WTC11 (cell line): Measurements from ENCODE around the gene ACACA. TPM values are rescaled to one million over a fixed set of nuclear protein-coding genes. Genes with fewer than 3 reads are reported as not detected.

Experiments
- ATAC-seq: fragments of 200-7000 bp; cut with Tn5 transposase; 2 replicates; pipeline ENCODE4 v1.10.0; 2021; ENCODE audit warnings: mild to moderate bottlenecking, moderate library complexity
- CTCF ChIA-PET: fragments of 300-600 bp; sonication (Branson Sonifier 250); formaldehyde crosslinking; loops from one replicate; lab custom pipeline; 2021; ENCODE audit warnings: antibody characterized with exemption; lab: Charles Lee
- POLR2A ChIA-PET: fragments of 350-600 bp; sonication (Branson Sonifier 250); formaldehyde crosslinking; loops from one replicate; lab custom pipeline; 2021; ENCODE audit warnings: antibody characterized with exemption; lab: Charles Lee
- DNase-seq: peaks from one replicate; pipeline ENCODE4 v3.0.0; 2021; ENCODE audit warnings: low spot score
- H3K27ac Mint-ChIP-seq: 2 replicates; pipeline ENCODE4 v1.8.0; 2021; ENCODE audit warnings: mixed read lengths
- H3K27me3 Mint-ChIP-seq: 2 replicates; pipeline ENCODE4 v1.8.0; 2021; ENCODE audit warnings: low read depth, mild to moderate bottlenecking, moderate library complexity, mixed read lengths
- H3K36me3 Mint-ChIP-seq: 2 replicates; pipeline ENCODE4 v1.8.0; 2021; ENCODE audit warnings: mixed read lengths
- H3K4me1 Mint-ChIP-seq: 2 replicates; pipeline ENCODE4 v1.8.0; 2022; ENCODE audit warnings: mixed read lengths
- H3K4me3 Mint-ChIP-seq: 2 replicates; pipeline ENCODE4 v1.8.0; 2021; ENCODE audit warnings: mild to moderate bottlenecking, moderate library complexity, mixed read lengths
- H3K9me3 Mint-ChIP-seq: 2 replicates; pipeline ENCODE4 v1.8.0; 2021; ENCODE audit warnings: mixed read lengths
- CREB1 ChIP-seq: sonication (generic); formaldehyde crosslinking; IDR thresholded peaks from 2 replicates; pipeline ENCODE4 v1.8.0; 2023; ENCODE audit warnings: mild to moderate bottlenecking, missing genetic modification reagents
- ELF4 ChIP-seq: sonication (generic); formaldehyde crosslinking; IDR thresholded peaks from 2 replicates; pipeline ENCODE4 v1.8.1; 2022; ENCODE audit warnings: low read depth, mild to moderate bottlenecking, moderate library complexity, missing genetic modification reagents
- ESRRA ChIP-seq: sonication (generic); formaldehyde crosslinking; IDR thresholded peaks from 2 replicates; pipeline ENCODE4 v1.8.1; 2022; ENCODE audit warnings: mild to moderate bottlenecking, missing genetic modification reagents, borderline replicate concordance
- GTF2I ChIP-seq: fragments of 250-450 bp; sonication (Bioruptor Pico); conservative IDR thresholded peaks from 2 replicates; pipeline ENCODE4 v1.4.0; 2021; ENCODE audit warnings: mild to moderate bottlenecking
- MYBL2 ChIP-seq: sonication (generic); formaldehyde crosslinking; IDR thresholded peaks from 2 replicates; pipeline ENCODE4 v1.8.1; 2023; ENCODE audit warnings: mild to moderate bottlenecking, moderate library complexity, missing genetic modification reagents
- NFATC4 ChIP-seq: fragments of 250-450 bp; sonication (Bioruptor Pico); IDR thresholded peaks from 2 replicates; pipeline ENCODE4 v1.9.0; 2021; ENCODE audit warnings: mild to moderate bottlenecking
- NFE2L1 ChIP-seq: sonication (generic); formaldehyde crosslinking; IDR thresholded peaks from 2 replicates; pipeline ENCODE4 v1.8.1; 2023; ENCODE audit warnings: missing genetic modification reagents
- NFYB ChIP-seq: sonication (generic); formaldehyde crosslinking; conservative IDR thresholded peaks from 2 replicates; pipeline ENCODE4 v1.8.0; 2022; ENCODE audit warnings: low read depth, missing genetic modification reagents
- NR2C2 ChIP-seq: sonication (generic); formaldehyde crosslinking; IDR thresholded peaks from 2 replicates; pipeline ENCODE4 v1.8.0; 2022; ENCODE audit warnings: mild to moderate bottlenecking, missing genetic modification reagents
- OVOL2 ChIP-seq: fragments of 250-450 bp; sonication (Bioruptor Pico); IDR thresholded peaks from 2 replicates; pipeline ENCODE4 v1.9.0; 2021; ENCODE audit warnings: mild to moderate bottlenecking, borderline replicate concordance
- PRRX2 ChIP-seq: fragments of 250-450 bp; sonication (Bioruptor Pico); IDR thresholded peaks from 2 replicates; pipeline ENCODE4 v1.8.0; 2021; ENCODE audit warnings: mild to moderate bottlenecking
- SMAD3 ChIP-seq: sonication (generic); formaldehyde crosslinking; IDR thresholded peaks from 2 replicates; pipeline ENCODE4 v1.8.0; 2022; ENCODE audit warnings: missing genetic modification reagents, mild to moderate bottlenecking, borderline replicate concordance
- SOX15 ChIP-seq: fragments of 250-450 bp; sonication (Bioruptor Pico); IDR thresholded peaks from 2 replicates; pipeline ENCODE4 v1.9.0; 2021; ENCODE audit warnings: mild to moderate bottlenecking
- ZNF138 ChIP-seq: sonication (generic); formaldehyde crosslinking; conservative IDR thresholded peaks from 2 replicates; pipeline ENCODE4 v1.8.1; 2022; ENCODE audit warnings: mild to moderate bottlenecking, moderate library complexity, missing genetic modification reagents
- ZNF396 ChIP-seq: fragments of 250-450 bp; sonication (Bioruptor Pico); IDR thresholded peaks from 2 replicates; pipeline ENCODE4 v1.8.0; 2021; ENCODE audit warnings: mild to moderate bottlenecking, moderate library complexity, borderline replicate concordance
- ZNF416 ChIP-seq: fragments of 250-450 bp; sonication (Bioruptor Pico); IDR thresholded peaks from 2 replicates; pipeline ENCODE4 v1.9.0; 2021; ENCODE audit warnings: mild to moderate bottlenecking, inconsistent platforms
- total RNA-seq: library from RNA; stranded (reverse); gene quantifications from 3 replicates; pipeline ENCODE4 v1.2.3, GENCODE V29; 2021
- TF ChIP-seq, protein P1 (sequence below): fragments of 250-450 bp; sonication (Bioruptor Pico); IDR thresholded peaks from 2 replicates; pipeline ENCODE4 v1.9.0; 2021; ENCODE audit warnings: mild to moderate bottlenecking
- TF ChIP-seq, protein P2 (sequence below): sonication (generic); formaldehyde crosslinking; IDR thresholded peaks from 2 replicates; pipeline ENCODE4 v1.8.0; 2022; ENCODE audit warnings: mild to moderate bottlenecking, missing genetic modification reagents
- TF ChIP-seq, protein P3 (sequence below): sonication (generic); formaldehyde crosslinking; IDR thresholded peaks from 2 replicates; pipeline ENCODE4 v1.8.1; 2023; ENCODE audit warnings: mild to moderate bottlenecking, missing genetic modification reagents
- TF ChIP-seq, protein P4 (sequence below): sonication (generic); formaldehyde crosslinking; IDR thresholded peaks from 2 replicates; pipeline ENCODE4 v1.8.1; 2023; ENCODE audit warnings: mild to moderate bottlenecking, missing genetic modification reagents, moderate library complexity
- TF ChIP-seq, protein P5 (sequence below): sonication (generic); formaldehyde crosslinking; IDR thresholded peaks from 2 replicates; pipeline ENCODE4 v1.8.1; 2022; ENCODE audit warnings: missing genetic modification reagents, borderline replicate concordance
- TF ChIP-seq, protein P6 (sequence below): fragments of 250-450 bp; sonication (Bioruptor Pico); IDR thresholded peaks from 2 replicates; pipeline ENCODE4 v1.9.0; 2021; ENCODE audit warnings: mild to moderate bottlenecking, borderline replicate concordance
- TF ChIP-seq, protein P7 (sequence below): sonication (generic); formaldehyde crosslinking; IDR thresholded peaks from 2 replicates; pipeline ENCODE4 v1.8.1; 2022; ENCODE audit warnings: low read depth, missing genetic modification reagents, borderline replicate concordance

ACACA gene
- total RNA-seq, 1 experiment from 2014 or later = 167 TPM

DNA sequence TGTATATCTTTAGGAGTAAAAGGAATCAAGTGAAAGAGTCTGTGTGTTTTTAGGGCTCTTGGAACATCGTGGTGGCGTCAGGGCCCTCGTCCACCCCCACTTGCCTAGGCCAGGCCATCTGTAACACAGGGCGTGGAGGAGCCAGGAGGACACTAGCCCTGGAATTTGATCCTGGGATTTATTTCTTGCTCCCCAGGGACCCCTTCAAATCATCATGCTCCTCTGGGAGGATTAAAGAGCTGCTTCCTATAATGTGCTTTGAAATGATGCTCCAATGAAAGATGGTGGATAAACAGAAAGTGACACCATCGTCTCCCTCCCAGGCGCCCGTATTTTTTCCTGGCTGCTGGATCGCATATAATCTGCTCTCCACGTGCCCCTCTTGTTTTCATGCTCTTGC, 344.6 kb downstream of the ACACA start:
- no peak overlapping the region for H3K4me3 Mint-ChIP-seq
- POLR2A ChIA-PET = no interaction called here
- no peak overlapping the region; the same call in 1 of the 2 replicates for H3K27ac Mint-ChIP-seq
- peaks cover 4% of the 10 kb centered on the region; the same call in 1 of the 2 replicates for H3K27me3 Mint-ChIP-seq
- ATAC-seq (no peak), DNase-seq (no peak)
- H3K4me1 Mint-ChIP-seq = peaks cover 72% of the 10 kb centered on the region
- no peaks in the 10 kb centered on the region for H3K9me3 Mint-ChIP-seq
- H3K36me3 Mint-ChIP-seq = no peaks in the 10 kb centered on the region; the same call in 1 of the 2 replicates
- CTCF ChIA-PET = interaction anchor here (0.6 to 1.2 kb wide), 2 partner anchors 40 to 460 kb away, joined by 3 to 4 read pairs; no protein-coding TSS in a partner anchor
- no peak for TF ChIP-seq ZNF138 (CRISPR knock-in tag)
- TF ChIP-seq ELF4 = no peak
- TF ChIP-seq PRRX2 (CRISPR knock-in tag) = no peak
- TF ChIP-seq, protein P1, sequence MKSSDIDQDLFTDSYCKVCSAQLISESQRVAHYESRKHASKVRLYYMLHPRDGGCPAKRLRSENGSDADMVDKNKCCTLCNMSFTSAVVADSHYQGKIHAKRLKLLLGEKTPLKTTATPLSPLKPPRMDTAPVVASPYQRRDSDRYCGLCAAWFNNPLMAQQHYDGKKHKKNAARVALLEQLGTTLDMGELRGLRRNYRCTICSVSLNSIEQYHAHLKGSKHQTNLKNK (CRISPR knock-in tag) = no peak
- no peak for TF ChIP-seq NR2C2 (CRISPR knock-in tag)
- TF ChIP-seq, protein P2, sequence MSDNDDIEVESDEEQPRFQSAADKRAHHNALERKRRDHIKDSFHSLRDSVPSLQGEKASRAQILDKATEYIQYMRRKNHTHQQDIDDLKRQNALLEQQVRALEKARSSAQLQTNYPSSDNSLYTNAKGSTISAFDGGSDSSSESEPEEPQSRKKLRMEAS (CRISPR knock-in tag) = no peak

DNA sequence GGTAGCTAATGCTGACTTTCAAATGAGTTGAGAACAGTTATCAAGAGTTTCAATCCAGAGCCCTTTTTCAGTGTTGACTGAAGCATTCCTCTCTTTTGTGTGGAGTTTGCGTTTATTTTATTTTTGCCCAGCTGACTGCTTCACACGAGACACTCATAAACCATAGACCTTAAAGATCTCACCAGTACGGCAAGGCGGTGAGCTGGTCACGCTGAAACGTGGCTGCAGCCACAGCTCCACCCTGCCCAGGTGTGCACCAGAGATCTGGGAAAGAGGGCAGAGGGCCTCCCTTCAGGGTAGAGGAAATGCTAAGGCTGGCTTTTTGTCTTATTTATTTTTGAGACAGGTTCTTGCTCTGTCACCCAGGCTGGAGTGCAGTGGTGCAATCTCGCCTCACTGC, 345.7 kb downstream of the ACACA start:
- Mint-ChIP-seq H3K4me1 (peaks cover 61% of the 10 kb centered on the region), H3K27me3 (peaks cover 4% of the 10 kb centered on the region; the same call in 1 of the 2 replicates), H3K36me3 (no peaks in the 10 kb centered on the region; the same call in 1 of the 2 replicates), H3K9me3 (no peaks in the 10 kb centered on the region), H3K27ac (peak overlapping the region; percentile 91), H3K4me3 (no peak overlapping the region)
- CTCF ChIA-PET = interaction anchor here (0.5 to 1.4 kb wide), 3 partner anchors 13 to 435 kb away, joined by 3 to 8 read pairs (median 4); no protein-coding TSS in a partner anchor
- TF ChIP-seq SOX15 (CRISPR knock-in tag) (no peak), ZNF396 (CRISPR knock-in tag) (no peak), MYBL2 (CRISPR knock-in tag) (no peak), SMAD3 (CRISPR knock-in tag) (no peak), CREB1 (CRISPR knock-in tag) (no peak), ESRRA (no peak)
- TF ChIP-seq, protein P3, sequence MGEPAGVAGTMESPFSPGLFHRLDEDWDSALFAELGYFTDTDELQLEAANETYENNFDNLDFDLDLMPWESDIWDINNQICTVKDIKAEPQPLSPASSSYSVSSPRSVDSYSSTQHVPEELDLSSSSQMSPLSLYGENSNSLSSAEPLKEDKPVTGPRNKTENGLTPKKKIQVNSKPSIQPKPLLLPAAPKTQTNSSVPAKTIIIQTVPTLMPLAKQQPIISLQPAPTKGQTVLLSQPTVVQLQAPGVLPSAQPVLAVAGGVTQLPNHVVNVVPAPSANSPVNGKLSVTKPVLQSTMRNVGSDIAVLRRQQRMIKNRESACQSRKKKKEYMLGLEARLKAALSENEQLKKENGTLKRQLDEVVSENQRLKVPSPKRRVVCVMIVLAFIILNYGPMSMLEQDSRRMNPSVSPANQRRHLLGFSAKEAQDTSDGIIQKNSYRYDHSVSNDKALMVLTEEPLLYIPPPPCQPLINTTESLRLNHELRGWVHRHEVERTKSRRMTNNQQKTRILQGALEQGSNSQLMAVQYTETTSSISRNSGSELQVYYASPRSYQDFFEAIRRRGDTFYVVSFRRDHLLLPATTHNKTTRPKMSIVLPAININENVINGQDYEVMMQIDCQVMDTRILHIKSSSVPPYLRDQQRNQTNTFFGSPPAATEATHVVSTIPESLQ (CRISPR knock-in tag) = no peak
- TF ChIP-seq, protein P4, sequence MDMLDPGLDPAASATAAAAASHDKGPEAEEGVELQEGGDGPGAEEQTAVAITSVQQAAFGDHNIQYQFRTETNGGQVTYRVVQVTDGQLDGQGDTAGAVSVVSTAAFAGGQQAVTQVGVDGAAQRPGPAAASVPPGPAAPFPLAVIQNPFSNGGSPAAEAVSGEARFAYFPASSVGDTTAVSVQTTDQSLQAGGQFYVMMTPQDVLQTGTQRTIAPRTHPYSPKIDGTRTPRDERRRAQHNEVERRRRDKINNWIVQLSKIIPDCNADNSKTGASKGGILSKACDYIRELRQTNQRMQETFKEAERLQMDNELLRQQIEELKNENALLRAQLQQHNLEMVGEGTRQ = no peak
- DNase-seq = no peak
- no peak for ATAC-seq
- POLR2A ChIA-PET = no interaction called here

DNA sequence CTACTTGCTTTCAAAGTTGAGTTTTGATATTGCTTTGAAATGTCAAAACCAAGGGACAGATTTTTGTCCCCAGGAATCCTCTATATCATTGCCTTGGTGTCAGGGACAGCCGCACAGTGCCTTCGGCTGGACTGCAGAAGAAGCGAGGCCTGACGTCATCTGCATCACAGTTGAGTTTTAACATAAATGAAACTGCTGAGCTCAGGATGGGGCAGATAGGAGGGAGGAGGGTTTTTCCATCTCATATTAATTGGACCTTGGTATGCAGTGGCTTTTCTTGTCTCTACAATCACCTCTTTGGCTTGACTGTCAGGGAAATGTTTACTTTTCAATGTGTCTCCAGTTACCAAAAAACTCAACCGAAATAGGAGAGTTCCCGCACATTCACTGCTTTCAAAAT, 346.5 kb downstream of the ACACA start:
- POLR2A ChIA-PET = no interaction called here
- no peaks in the 10 kb centered on the region; the same call in 1 of the 2 replicates for H3K36me3 Mint-ChIP-seq
- CTCF ChIA-PET = interaction anchor here (1.4 to 1.5 kb wide), 2 partner anchors 12 kb away, joined by 6 to 8 read pairs; no protein-coding TSS in a partner anchor
- peaks cover 52% of the 10 kb centered on the region for H3K4me1 Mint-ChIP-seq
- DNase-seq (no peak), ATAC-seq (no peak)
- H3K27me3 Mint-ChIP-seq = no peaks in the 10 kb centered on the region; the same call in 1 of the 2 replicates
- TF ChIP-seq OVOL2 (CRISPR knock-in tag) (no peak), NFYB (CRISPR knock-in tag) (no peak), NFATC4 (CRISPR knock-in tag) (no peak), GTF2I (CRISPR knock-in tag) (no peak), NFE2L1 (CRISPR knock-in tag) (no peak), ZNF416 (no peak)
- TF ChIP-seq, protein P5, sequence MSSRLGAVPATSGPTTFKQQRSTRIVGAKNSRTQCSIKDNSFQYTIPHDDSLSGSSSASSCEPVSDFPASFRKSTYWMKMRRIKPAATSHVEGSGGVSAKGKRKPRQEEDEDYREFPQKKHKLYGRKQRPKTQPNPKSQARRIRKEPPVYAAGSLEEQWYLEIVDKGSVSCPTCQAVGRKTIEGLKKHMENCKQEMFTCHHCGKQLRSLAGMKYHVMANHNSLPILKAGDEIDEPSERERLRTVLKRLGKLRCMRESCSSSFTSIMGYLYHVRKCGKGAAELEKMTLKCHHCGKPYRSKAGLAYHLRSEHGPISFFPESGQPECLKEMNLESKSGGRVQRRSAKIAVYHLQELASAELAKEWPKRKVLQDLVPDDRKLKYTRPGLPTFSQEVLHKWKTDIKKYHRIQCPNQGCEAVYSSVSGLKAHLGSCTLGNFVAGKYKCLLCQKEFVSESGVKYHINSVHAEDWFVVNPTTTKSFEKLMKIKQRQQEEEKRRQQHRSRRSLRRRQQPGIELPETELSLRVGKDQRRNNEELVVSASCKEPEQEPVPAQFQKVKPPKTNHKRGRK (CRISPR knock-in tag) = no peak
- TF ChIP-seq, protein P6, sequence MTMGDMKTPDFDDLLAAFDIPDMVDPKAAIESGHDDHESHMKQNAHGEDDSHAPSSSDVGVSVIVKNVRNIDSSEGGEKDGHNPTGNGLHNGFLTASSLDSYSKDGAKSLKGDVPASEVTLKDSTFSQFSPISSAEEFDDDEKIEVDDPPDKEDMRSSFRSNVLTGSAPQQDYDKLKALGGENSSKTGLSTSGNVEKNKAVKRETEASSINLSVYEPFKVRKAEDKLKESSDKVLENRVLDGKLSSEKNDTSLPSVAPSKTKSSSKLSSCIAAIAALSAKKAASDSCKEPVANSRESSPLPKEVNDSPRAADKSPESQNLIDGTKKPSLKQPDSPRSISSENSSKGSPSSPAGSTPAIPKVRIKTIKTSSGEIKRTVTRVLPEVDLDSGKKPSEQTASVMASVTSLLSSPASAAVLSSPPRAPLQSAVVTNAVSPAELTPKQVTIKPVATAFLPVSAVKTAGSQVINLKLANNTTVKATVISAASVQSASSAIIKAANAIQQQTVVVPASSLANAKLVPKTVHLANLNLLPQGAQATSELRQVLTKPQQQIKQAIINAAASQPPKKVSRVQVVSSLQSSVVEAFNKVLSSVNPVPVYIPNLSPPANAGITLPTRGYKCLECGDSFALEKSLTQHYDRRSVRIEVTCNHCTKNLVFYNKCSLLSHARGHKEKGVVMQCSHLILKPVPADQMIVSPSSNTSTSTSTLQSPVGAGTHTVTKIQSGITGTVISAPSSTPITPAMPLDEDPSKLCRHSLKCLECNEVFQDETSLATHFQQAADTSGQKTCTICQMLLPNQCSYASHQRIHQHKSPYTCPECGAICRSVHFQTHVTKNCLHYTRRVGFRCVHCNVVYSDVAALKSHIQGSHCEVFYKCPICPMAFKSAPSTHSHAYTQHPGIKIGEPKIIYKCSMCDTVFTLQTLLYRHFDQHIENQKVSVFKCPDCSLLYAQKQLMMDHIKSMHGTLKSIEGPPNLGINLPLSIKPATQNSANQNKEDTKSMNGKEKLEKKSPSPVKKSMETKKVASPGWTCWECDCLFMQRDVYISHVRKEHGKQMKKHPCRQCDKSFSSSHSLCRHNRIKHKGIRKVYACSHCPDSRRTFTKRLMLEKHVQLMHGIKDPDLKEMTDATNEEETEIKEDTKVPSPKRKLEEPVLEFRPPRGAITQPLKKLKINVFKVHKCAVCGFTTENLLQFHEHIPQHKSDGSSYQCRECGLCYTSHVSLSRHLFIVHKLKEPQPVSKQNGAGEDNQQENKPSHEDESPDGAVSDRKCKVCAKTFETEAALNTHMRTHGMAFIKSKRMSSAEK = no peak
- TF ChIP-seq, protein P7, sequence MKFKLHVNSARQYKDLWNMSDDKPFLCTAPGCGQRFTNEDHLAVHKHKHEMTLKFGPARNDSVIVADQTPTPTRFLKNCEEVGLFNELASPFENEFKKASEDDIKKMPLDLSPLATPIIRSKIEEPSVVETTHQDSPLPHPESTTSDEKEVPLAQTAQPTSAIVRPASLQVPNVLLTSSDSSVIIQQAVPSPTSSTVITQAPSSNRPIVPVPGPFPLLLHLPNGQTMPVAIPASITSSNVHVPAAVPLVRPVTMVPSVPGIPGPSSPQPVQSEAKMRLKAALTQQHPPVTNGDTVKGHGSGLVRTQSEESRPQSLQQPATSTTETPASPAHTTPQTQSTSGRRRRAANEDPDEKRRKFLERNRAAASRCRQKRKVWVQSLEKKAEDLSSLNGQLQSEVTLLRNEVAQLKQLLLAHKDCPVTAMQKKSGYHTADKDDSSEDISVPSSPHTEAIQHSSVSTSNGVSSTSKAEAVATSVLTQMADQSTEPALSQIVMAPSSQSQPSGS = no peak
- H3K27ac Mint-ChIP-seq = peak overlapping the region; percentile 26; the same call in 1 of the 2 replicates
- no peak overlapping the region for H3K4me3 Mint-ChIP-seq
- no peaks in the 10 kb centered on the region for H3K9me3 Mint-ChIP-seq
